HG02852 (cell line): ENCODE results near the gene LYRM1.
"Not testable (repeated sequence)": the region's sequence is repeated elsewhere in the genome, so short reads cannot be mapped to it uniquely, and the experiment has no call there.

Source experiments
- ATAC-seq: cut with Tn5 transposase; IDR thresholded peaks from one replicate; pipeline ENCODE4 v1.9.1; 2021; ENCODE audit warnings: mild to moderate bottlenecking, moderate library complexity; ENCODE audit not compliant: unreplicated experiment

LYRM1 gene

DNA sequence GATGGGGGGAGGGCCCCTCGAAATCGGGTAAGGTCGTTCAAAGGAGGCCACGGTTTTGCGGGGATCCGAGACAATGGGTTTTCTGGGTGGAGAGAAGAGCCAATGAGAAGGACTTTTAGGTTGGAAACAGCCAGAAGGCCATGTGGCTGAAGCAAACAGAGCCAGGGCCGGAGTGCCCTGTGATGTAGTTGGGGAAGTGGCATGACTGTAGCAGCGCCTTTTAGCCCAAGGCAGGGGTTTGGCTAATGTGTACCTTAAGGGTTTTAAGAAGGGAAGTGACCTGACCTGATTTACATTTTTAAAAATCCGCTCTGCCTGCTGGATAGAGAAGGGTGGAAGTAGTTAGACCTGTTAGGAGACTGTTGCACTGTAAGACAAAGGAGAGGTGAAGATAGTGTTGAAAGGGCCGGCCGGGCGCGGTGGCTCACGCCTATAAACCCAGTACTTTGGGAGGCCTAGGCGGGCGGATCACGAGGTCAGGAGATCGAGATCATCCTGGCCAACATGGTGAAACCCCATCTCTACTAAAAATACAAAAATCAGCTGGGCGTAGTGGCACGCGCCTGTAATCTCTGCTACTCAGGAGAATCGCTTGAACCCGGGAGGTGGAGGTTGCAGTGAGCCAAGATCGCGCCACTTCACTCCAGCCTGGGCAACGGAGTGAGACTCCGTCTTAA, 1.0 kb downstream of the LYRM1 start:
- ATAC-seq = no peak

DNA sequence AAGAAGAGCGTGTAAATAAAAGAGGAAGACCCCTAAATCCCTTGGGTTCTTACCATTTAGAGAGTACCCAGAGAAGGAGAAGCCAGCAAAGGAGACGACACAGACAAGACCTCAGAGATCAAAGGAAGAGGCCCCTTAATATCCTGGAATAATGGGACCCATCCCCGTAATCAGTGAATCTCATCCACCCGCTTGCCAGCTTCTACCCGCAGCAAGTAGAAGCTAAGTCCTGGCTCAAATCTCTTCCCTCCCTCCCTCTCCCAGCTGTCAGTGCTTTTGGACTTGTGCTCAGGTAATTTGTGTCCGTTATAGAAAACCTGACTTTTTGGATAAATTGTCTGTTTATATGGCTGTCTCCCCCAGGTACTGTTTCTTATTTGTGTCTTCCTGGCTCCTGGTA, 1.9 kb downstream of the LYRM1 start:
- ATAC-seq = no peak

DNA sequence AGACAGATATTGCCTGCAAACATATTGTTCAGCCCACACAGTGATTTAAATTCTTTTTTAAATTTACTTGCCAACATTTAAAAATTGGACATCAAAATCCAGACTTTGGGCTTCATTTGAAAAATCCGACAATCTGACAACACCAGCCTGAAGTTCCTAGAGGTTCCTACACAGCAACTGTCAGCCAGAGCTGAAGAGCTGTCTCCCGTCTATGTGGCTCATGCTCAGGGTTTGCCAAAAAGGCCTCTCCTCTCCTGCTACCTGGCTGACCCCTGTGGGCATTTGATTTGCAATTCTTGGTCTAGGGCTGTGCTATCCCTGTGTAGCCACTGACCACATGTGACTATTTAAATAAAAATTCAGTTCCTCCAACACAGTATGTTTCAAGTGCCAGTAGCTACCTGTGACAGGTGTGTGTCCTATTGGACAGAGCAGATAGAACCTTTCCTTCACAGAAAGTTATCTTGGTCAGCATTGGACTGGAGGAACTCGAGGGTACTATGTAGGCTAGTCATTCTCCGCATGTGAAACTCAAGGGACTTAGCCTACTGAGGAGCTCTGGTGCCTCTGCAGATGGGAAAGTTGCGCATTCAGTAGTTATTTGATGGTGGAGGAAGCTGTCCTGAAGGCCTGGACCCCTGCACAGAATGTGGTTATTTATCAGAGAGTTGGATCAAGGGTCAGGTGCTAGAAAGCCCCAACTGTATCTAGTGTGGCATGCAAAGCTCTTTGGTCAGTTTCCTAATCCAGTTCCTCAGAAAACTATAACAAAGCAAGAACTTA, 2.7 kb downstream of the LYRM1 start:
- ATAC-seq = no peak

GRCh38 chr16:20903899-20904506, 3.4 kb downstream of the LYRM1 start:
- no peak for ATAC-seq

GRCh38 chr16:20904507-20905081, 4.0 kb downstream of the LYRM1 start:
- ATAC-seq = no peak

DNA sequence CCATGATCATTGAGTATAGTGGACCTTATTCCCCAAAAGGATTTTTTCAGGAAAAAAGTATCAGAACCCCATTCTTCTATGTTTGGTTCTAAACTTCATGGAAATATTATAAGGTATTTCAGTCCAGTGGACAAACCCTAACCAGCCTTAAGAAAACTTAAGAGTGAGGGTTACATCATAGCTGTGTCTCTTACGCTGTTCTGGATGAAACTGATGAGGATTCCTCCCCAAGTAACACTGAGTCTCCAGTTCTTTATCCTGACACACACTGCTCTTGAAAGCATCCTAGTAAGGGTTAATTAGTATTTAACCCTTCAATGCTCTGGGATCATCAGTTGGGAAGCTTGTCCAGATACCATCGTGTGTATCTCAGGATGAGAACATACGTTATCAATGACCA, 5.0 kb downstream of the LYRM1 start:
- no peak for ATAC-seq

- no peak for ATAC-seq
Observed at GRCh38 chr16:20906341-20907255, 6.0 kb downstream of the LYRM1 start.

DNA sequence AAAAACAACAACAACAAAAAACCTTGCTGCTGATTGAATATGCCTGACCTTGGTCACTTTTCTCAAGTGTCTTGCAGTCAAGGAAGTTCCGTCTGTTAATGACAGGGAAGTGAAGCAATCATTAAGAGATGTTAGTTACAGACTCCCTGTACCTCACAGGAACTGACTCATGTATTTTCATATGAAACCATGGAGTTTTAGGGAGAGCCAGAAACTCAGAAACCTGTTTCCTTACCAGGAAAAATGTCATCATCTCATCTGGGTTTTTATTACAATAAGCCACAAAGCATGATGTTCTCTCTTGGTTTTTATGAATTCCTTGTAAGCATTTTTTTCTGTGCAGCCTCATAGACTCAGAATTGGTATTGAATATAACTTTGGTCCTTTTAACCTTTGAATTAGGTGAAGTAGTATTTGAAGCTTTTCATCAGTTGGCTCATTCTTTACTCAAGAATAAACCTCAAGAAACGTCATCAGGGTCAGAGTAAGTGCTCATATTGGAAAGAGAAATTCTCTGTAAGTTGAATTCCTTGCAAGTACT, 10.3 kb downstream of the LYRM1 start:
- ATAC-seq = no peak

- no peak for ATAC-seq
Observed at GRCh38 chr16:20911361-20911760, 10.8 kb downstream of the LYRM1 start.

- no peak for ATAC-seq
Observed at GRCh38 chr16:20916289-20916688, 15.7 kb downstream of the LYRM1 start.

- ATAC-seq = no peak
Observed at GRCh38 chr16:20916942-20917341, 16.4 kb downstream of the LYRM1 start.

GRCh38 chr16:20918486-20919239, 18.1 kb downstream of the LYRM1 start:
- ATAC-seq = no peak

GRCh38 chr16:20920091-20920490, 19.5 kb downstream of the LYRM1 start:
- ATAC-seq = no peak

GRCh38 chr16:20920799-20921198, 20.2 kb downstream of the LYRM1 start:
- ATAC-seq = no peak

GRCh38 chr16:20923876-20924275, 23.3 kb downstream of the LYRM1 start:
- ATAC-seq = no peak

GRCh38 chr16:20925751-20926150, 25.2 kb downstream of the LYRM1 start:
- no peak for ATAC-seq

DNA sequence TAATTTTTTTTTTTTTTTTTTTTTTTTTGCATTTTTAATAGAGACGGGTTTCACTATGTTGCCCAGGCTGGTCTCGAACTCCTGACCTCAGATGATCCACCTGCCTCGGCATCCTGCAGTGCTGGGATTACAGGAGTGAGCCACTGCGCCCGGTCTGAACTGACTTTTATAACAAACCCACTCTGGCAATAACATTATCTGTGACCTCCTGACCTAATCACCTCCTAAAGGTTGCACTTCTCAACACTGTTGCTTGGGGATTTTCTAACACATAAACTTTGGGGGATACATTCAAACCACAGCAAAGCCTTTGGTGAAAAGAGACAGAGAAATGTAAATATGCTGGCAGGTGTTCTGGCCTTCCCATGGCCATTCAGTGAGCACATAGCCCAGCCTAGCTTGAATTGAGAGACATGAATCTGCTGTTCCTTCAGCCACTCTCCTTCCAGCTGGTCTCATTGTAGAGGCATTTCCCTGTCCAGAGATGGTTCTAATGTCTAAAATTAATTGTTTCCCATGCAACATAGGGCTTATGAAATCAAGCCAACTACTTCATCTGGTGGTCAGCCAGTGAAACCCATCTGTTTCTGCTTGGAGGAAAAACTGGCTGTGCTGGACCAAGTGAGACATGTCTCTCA, 28.3 kb downstream of the LYRM1 start:
- no peak for ATAC-seq

GRCh38 chr16:20929676-20930364, 29.2 kb downstream of the LYRM1 start:
- not testable (repeated sequence) for ATAC-seq

DNA sequence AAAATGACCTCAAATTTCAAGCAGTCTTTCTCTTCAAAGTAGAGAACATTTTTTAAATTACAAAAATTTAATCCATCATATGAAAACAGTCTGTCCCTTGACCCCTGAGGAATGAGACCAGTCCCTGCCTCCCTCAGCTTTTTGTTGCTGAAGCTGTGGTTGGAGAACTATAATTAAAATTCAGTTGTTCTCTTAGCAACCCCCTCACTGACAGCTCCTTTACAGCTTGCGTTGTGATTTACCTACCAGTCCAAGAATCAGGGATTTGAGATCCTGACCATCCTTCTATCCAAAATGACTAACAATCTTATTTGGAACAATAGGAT, 29.8 kb downstream of the LYRM1 start:
- ATAC-seq = no peak
